GM12892 (cell line): ENCODE data around the gene SERPINA6.
"Not testable (repeated sequence)": the region's sequence is repeated elsewhere in the genome, so short reads cannot be mapped to it uniquely, and the experiment has no call there.

ENCODE experiments used
- DNase-seq: peaks from one replicate; pipeline ENCODE4 v3.0.0; 2011; ENCODE audit not compliant: insufficient read length
- FAIRE-seq: peaks from 2 replicates; lab custom pipeline; 2011; peaks lifted over from hg19 to GRCh38; lab: Jason Lieb, UNC
- POLR2A ChIP-seq: IDR thresholded peaks from 2 replicates; pipeline ENCODE4 v1.6.1; 2011; ENCODE audit warnings: low read depth, low read length, control low read depth
- POLR2AphosphoS5 ChIP-seq: IDR thresholded peaks from 2 replicates; pipeline ENCODE4 v1.6.1; 2011; ENCODE audit warnings: low read depth, low read length, control low read depth
- TAF1 ChIP-seq: IDR thresholded peaks from 2 replicates; pipeline ENCODE4 v1.6.1; 2011; ENCODE audit warnings: low read depth, mild to moderate bottlenecking, control low read depth, low read length, borderline replicate concordance

SERPINA6 gene

DNA sequence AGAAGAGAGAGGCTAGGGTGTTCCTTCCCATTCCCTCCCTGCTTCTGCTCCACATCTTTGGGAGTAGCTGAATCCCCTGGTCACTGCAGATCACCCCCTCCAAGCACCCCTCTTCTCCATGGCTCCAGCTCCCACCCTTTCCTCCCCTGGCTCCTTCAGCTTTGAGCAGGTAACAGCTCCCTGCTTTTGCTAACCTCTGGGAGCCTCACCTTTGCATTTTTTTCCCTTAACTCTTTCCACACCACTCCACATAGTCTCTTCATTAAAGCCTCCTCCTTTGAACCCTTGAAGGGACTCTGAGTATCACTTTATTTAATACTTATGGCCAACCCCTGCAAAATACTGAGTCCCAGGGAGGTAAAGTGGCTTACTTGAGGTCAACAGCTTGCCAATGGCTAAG is 25.7 kb upstream of the SERPINA6 start:
- no peak for FAIRE-seq
- TF ChIP-seq POLR2A (no peak), POLR2AphosphoS5 (no peak), TAF1 (no peak)

DNA sequence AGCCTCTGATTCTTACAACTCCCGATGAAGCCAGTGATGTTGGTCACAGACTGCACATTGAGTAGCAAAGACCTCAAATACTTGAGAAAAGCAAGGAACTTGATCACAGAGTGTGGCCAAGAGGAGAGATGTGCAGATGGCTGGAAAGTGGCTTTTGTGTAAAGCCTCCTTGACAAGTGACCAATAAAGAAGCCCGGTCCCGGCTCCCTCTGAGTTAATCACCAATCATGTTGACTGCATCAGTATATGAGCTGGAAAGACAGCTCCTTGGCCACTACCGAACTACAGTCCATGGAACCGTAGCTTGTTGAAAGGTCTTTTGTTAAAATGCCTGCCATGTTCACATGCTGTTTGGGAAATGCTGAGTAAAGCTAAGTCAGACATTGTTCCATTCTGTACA is 23.7 kb upstream of the SERPINA6 start:
- TF ChIP-seq POLR2A (no peak), TAF1 (no peak), POLR2AphosphoS5 (no peak)
- FAIRE-seq: no peak
- no peak for DNase-seq

More for the DNA sequence above, 25.7 kb upstream of the SERPINA6 start:
- DNase-seq: no peak

DNA sequence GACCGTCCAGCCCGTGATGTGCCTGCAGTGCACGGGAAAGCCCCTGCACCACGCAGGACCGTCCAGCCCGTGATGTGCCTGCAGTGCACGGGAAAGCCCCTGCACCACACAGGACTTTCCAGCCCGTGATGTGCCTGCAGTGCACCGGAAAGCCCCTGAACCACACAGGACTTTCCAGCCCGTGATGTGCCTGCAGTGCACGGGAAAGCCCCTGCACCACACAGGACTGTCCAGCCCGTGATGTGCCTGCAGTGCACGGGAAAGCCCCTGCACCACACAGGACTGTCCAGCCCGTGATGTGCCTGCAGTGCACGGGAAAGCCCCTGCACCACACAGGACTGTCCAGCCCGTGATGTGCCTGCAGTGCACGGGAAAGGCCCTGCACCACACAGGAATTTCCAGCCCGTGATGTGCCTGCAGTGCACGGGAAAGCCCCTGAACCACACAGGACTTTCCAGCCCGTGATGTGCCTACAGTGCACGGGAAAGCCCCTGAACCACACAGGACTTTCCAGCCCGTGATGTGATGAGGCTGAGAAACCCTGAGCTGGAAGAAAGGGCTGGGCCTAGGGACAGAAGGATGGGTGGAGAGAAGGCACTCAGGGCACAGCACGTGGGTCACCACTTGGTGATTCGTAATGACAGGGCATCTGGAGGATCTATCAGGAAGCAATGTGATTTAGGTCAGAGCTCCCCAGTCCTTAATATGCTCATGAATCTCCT is 23.1 kb upstream of the SERPINA6 start:
- DNase-seq: not testable (repeated sequence)
- FAIRE-seq: peak; percentile 65

DNA sequence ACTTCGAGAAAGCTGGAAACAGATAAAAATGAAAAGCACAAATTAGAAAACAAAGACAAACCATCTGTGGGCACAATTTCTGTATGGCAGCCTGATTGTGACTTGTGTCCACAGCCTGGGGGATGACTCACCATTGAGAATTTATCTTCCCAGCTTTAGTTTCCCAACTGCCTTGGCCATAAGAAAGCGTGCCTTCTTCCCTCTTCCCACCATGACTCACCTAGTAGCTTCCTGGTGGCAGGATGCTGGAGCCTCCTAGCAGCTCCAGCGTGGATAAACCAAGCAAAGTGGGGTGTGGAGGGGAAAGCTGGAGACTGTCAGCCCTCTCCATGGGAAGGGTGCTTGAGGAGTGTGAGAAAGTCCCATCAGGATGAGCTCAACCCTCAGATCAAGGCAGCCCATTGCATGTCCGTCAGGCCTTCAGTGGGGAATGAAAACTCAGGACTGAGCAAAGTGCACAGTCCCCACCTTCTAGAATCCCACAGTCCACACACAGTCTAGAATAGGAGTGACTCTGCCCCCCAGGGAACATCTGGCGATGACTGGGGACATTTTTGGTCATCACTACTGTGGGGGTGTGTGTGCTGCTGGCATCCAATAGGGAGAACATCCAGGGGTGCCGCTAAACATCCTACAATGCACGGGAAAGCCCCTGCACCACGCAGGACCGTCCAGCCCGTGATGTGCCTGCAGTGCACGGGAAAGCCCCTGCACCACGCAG is 22.4 kb upstream of the SERPINA6 start:
- FAIRE-seq (no peak), DNase-seq (no peak)
- TF ChIP-seq TAF1 (no peak), POLR2AphosphoS5 (no peak), POLR2A (no peak)

DNA sequence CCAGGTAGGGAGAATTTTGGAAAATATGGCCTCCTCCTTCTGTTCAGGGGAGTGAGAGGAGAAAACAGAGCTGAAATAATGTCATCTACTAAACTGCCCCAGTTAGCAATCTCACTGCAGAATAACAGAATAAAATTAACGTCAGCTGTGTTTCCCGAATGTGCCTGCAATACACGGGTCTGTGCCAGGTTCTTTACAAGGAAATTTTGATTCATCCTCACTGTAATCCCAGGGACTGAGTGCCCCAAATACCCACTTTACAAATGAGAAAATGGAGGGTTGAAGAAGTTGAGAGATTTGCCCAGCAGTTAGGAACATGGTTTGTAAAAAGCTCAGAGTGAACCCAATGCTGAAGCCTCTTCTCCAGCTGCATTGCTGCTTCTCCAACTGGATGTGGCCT is 21.3 kb upstream of the SERPINA6 start:
- DNase-seq (no peak), FAIRE-seq (no peak)
- TF ChIP-seq POLR2AphosphoS5 (no peak), POLR2A (no peak), TAF1 (no peak)

DNA sequence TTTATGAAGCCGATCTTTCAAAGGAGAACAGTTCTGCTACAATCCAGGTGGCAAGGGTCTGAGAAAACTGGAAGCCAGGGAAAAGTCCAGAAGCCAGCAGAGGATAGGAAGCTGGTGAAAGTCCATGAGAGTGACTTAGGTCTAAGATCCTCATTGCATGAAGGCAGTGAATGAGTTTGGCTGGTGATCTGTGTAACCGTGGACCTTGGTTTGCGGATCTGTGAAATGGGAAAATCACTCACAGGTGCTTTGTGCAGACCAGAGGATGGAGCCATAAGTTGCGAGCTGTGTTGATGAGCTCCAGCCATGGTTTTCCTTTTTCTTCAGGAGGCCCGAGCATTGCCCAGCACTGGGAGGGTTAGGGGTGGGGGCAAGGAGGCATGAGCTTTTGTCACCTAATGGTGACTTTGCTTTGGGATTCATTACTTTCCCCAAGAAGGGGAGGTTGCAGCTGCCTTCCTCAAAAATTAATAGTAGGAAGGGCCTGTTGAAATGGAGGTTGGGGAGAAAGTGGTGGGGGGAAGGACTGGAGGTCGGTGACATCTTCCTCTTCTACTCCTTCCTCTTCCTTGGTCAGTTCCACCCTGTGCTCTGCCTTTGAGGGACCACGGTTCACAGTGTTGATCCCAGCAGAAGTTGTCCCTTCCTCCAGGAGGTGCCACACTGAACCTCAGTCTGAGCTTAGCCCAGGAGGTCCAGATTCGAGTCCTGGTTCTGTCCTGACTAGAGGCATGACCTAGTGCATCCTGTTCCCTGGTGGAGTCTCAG is 20.3 kb upstream of the SERPINA6 start:
- DNase-seq (no peak), FAIRE-seq (no peak)
- TF ChIP-seq POLR2A (no peak), POLR2AphosphoS5 (no peak), TAF1 (no peak)

DNA sequence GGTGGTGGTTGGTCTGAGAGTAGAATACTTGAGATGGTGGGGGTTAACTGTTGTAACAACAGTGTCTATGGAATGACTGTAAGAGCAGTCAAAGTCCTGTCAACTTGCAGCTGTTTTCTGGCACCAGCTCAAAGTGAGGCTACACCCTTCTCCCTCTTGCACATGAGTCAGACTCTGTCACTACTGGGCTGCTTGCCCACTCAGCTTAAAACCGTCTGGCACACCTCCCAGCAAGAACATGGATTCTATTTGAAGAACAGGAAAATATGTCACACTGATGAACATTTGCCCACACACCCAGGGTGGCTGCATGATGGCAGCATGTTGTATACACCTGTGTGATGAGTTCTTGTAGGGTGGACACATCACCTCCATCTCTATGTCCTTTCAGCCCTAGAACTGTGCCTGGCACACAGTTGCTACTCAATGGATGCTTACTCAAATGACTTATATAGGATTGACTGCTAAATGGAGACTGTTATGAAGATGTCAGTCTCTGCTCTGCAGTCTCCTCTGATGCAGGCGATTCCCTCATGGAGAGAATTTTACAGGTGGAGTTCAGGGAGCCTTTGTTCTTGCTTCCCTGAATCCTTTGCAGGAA is 19.3 kb upstream of the SERPINA6 start:
- FAIRE-seq (no peak), DNase-seq (no peak)
- TF ChIP-seq TAF1 (no peak), POLR2A (no peak), POLR2AphosphoS5 (no peak)

DNA sequence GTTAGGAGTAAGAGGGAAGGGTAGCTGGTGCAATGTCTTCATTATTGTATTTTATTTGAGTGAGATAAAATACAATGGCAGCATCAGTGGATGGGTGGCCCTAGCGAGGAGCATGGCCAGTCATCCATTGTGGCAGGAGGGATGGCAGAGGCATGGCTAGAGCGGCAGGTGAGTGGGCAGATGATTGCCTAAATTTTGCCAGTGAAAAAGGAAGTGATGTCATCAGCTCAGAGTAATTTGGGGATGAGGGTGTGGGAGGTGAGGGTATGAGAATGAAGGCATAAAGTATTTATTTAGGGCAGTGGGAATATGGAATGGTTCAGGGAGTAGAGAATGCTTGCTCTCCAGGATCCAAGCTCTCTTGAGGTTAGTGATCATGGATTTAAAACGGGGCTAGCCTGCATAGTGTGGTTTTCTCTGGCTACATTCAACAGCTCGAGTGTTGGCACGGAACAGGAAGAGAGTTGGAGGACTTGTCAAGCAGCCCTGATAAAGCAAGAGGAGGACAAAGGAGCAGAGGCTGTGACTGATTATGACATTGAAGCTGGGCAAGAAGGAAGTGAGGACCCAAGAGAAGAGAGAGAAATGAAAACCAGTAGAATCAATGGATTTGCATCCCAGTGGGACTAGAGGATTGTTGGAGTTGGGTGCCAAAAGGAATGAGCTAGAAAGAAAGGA is 18.7 kb upstream of the SERPINA6 start:
- no peak for TF ChIP-seq POLR2A
- TF ChIP-seq TAF1: no peak
- no peak for TF ChIP-seq POLR2AphosphoS5
- FAIRE-seq (no peak), DNase-seq (no peak)

DNA sequence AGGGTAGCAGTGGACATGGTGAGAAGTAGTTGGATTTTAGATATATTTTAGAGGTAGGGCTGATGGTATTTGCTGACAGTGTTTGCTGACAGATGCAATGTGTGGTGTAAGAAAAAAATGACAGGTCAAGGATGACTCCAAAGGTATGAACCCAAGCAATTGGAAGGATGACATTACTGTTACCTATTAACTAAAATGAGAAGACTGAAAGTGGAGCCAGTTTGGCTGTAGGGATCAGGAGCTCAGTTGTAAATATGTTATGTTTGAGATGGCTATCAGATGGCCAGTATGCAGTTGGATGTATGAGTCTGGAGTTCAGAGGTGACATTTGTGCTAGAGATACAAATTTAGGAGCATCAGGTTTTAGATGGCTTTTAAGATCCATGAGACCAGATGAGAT is 17.4 kb upstream of the SERPINA6 start:
- no peak for TF ChIP-seq POLR2A
- no peak for TF ChIP-seq POLR2AphosphoS5
- TF ChIP-seq TAF1: no peak
- DNase-seq (no peak), FAIRE-seq (no peak)

DNA sequence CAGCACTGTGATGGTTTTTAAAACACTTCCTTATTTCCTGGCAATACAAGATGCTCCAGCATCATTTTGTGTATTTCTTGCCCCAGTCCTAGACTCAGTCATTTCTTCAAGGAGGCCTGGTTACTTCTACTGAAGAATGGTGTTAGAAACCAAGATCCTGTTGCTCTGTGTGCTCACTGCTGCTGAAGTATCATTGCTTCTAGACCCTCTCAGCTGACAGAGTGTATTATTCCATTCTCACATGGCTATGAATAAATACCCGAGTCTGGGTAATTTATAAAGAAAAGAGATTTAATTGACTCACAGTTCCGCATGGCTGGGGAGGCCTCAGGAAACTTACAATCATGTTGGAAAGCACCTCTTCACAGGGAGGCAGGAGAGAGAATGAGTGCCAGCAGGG is 14.9 kb upstream of the SERPINA6 start:
- FAIRE-seq (no peak), DNase-seq (no peak)
- TF ChIP-seq POLR2A (no peak), POLR2AphosphoS5 (no peak), TAF1 (no peak)

DNA sequence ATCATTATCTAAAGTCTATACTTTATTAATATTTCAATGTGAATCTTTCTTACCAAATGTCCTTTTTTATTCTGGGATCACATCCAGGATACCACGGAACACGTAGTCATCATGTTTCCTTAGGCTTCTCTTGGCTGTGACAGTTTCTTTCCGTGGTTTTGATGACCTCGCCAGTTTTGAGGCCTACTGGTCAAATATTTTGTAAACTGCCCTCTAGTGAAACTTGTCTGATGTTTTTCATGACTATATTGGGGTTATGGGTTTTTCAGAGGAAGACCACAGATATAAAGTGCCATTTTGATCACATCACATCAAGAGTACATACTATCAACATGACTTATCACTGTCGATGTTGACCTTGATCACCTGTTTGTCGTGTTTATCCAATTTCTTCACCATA is 14.1 kb upstream of the SERPINA6 start:
- no peak for TF ChIP-seq POLR2A
- TF ChIP-seq POLR2AphosphoS5: no peak
- no peak for TF ChIP-seq TAF1
- FAIRE-seq: no peak
- DNase-seq: no peak
